IMR-90 (cell line): ENCODE results near the gene NRP2. TPM values are rescaled to one million over a fixed set of nuclear protein-coding genes. Genes with fewer than 3 reads are reported as not detected.

ENCODE experiments used
- ATAC-seq: fragments of 200-7000 bp; cut with Tn5 transposase; 2 replicates; pipeline ENCODE4 v1.9.1; 2020; ENCODE audit warnings: low read depth, mild to moderate bottlenecking, moderate library complexity
- BruUV-seq: library from RNA; stranded (reverse); fragments of 400-500 nt; replicated peaks from 2 replicates; lab custom pipeline; 2021; lab: Mats Ljungman, UMichigan
- CTCF ChIA-PET: fragments of 300-600 bp; formaldehyde crosslinking; extraction: SDS; loops from one replicate; lab custom pipeline; 2021; ENCODE audit warnings: antibody characterized with exemption; lab: Yijun Ruan, JAX
- POLR2A ChIA-PET: fragments of 300-600 bp; sonication (Branson Sonifier 250); formaldehyde crosslinking; loops from one replicate; lab custom pipeline; 2022; ENCODE audit warnings: antibody characterized with exemption; ENCODE audit not compliant: unreplicated experiment; lab: Charles Lee
- DNase-seq: peaks from one replicate; pipeline ENCODE4 v3.0.0; 2013
- H2AFZ ChIP-seq: replicated peaks from 2 replicates; pipeline ENCODE3; 2013; ENCODE audit warnings: low read length, mild to moderate bottlenecking; ENCODE audit not compliant: poor library complexity
- H2AK5ac ChIP-seq: 2 replicates; pipeline ENCODE4 v1.6.1; 2013; ENCODE audit warnings: low read depth, low read length, inconsistent platforms
- H2AK9ac ChIP-seq: replicated peaks from 2 replicates; pipeline ENCODE3; 2013; ENCODE audit warnings: mild to moderate bottlenecking, low read depth, low read length, moderate library complexity; ENCODE audit not compliant: poor library complexity
- H2BK120ac ChIP-seq: 2 replicates; pipeline ENCODE4 v1.6.1; 2013; ENCODE audit warnings: low read depth, low read length, inconsistent platforms
- H2BK15ac ChIP-seq: 3 replicates; pipeline ENCODE4 v1.6.1; 2013; ENCODE audit warnings: low read depth, low read length, inconsistent platforms
- H2BK20ac ChIP-seq: 2 replicates; pipeline ENCODE4 v1.6.1; 2013; ENCODE audit warnings: low read depth, mild to moderate bottlenecking, inconsistent platforms, low read length, moderate library complexity
- H2BK5ac ChIP-seq: 2 replicates; pipeline ENCODE4 v1.6.1; 2013; ENCODE audit warnings: mild to moderate bottlenecking, low read depth, low read length, inconsistent platforms; ENCODE audit not compliant: poor library complexity, severe bottlenecking
- H3K14ac ChIP-seq: replicated peaks from 2 replicates; pipeline ENCODE4 v1.6.1; 2013; ENCODE audit warnings: low read depth, low read length, inconsistent platforms
- H3K18ac ChIP-seq: 2 replicates; pipeline ENCODE4 v1.6.1; 2013; ENCODE audit warnings: low read depth, low read length, control low read depth
- H3K23ac ChIP-seq: 2 replicates; pipeline ENCODE4 v1.6.1; 2013; ENCODE audit warnings: low read depth, low read length, inconsistent platforms
- H3K27ac ChIP-seq: 2 replicates; pipeline ENCODE4 v1.5.1; 2013; ENCODE audit warnings: mild to moderate bottlenecking, control low read depth, low read length; ENCODE audit not compliant: insufficient read depth
- H3K27me3 ChIP-seq: 2 replicates; pipeline ENCODE4 v1.6.1; 2013; ENCODE audit warnings: low read length; ENCODE audit not compliant: control insufficient read depth, insufficient read depth
- H3K36me3 ChIP-seq: 2 replicates; pipeline ENCODE4 v1.6.1; 2013; ENCODE audit warnings: low read length, mixed read lengths; ENCODE audit not compliant: control insufficient read depth, insufficient read depth
- H3K4ac ChIP-seq: 2 replicates; pipeline ENCODE4 v1.6.1; 2013; ENCODE audit warnings: low read depth, low read length, inconsistent platforms
- H3K4me1 ChIP-seq: 2 replicates; pipeline ENCODE4 v1.6.1; 2013; ENCODE audit warnings: low read length, mixed read lengths; ENCODE audit not compliant: control insufficient read depth, insufficient read depth
- H3K4me2 ChIP-seq: 2 replicates; pipeline ENCODE4 v1.6.1; 2013; ENCODE audit warnings: low read depth, mild to moderate bottlenecking, control low read depth, low read length, moderate library complexity
- H3K4me3 ChIP-seq: 2 replicates; pipeline ENCODE4 v1.5.1; 2013; ENCODE audit warnings: low read depth, mild to moderate bottlenecking, control low read depth, low read length, moderate library complexity; ENCODE audit not compliant: insufficient read depth
- H3K56ac ChIP-seq: 2 replicates; pipeline ENCODE4 v1.6.1; 2013; ENCODE audit warnings: low read length, inconsistent platforms; ENCODE audit not compliant: insufficient read depth; ENCODE audit errors: extremely low read depth
- H3K79me1 ChIP-seq, 2 experiments: 2 replicates each; pipeline ENCODE4 v1.6.1; 2013; ENCODE audit warnings: low read length in 2 of 2, inconsistent platforms in 1 of 2, low read depth in 1 of 2
- H3K9ac ChIP-seq: 2 replicates; pipeline ENCODE4 v1.6.1; 2013; ENCODE audit warnings: low read depth, low read length, control low read depth
- H3K9me1 ChIP-seq: 2 replicates; pipeline ENCODE4 v1.6.1; 2013; ENCODE audit warnings: low read length, inconsistent platforms; ENCODE audit not compliant: insufficient read depth
- H3K9me3 ChIP-seq: 2 replicates; pipeline ENCODE4 v1.6.1; 2013; ENCODE audit warnings: low read length; ENCODE audit not compliant: control insufficient read depth, insufficient read depth
- H4K20me1 ChIP-seq: 2 replicates; pipeline ENCODE4 v1.6.1; 2013; ENCODE audit warnings: low read length, inconsistent platforms; ENCODE audit not compliant: insufficient read depth
- H4K5ac ChIP-seq: 2 replicates; pipeline ENCODE4 v1.6.1; 2013; ENCODE audit warnings: mild to moderate bottlenecking, low read depth, low read length, control low read depth
- H4K8ac ChIP-seq, 2 experiments: 2 replicates each; pipeline ENCODE4 v1.6.1; 2013; ENCODE audit warnings: low read depth in 2 of 2, low read length in 2 of 2, control low read depth in 1 of 2, inconsistent platforms in 1 of 2
- H4K91ac ChIP-seq: 2 replicates; pipeline ENCODE4 v1.6.1; 2013; ENCODE audit warnings: low read depth, low read length, inconsistent platforms; ENCODE audit not compliant: insufficient read depth
- CEBPB ChIP-seq: IDR thresholded peaks from 2 replicates; pipeline ENCODE4 v1.6.1; 2012; ENCODE audit warnings: low read depth, low read length, improper control_type of control experiment
- CHD1 ChIP-seq: IDR thresholded peaks from 2 replicates; pipeline ENCODE4 v1.6.1; 2012; ENCODE audit warnings: low read depth, low read length, improper control_type of control experiment
- FOS ChIP-seq: fragments of 150-350 bp; IDR thresholded peaks from 2 replicates; pipeline ENCODE4 v1.6.1; 2016; ENCODE audit warnings: low read depth, low read length
- MAZ ChIP-seq: IDR thresholded peaks from 2 replicates; pipeline ENCODE4 v1.6.1; 2012; ENCODE audit warnings: low read depth, mild to moderate bottlenecking, low read length, improper control_type of control experiment, moderate library complexity, borderline replicate concordance
- SMC3 ChIP-seq: fragments of 150-350 bp; IDR thresholded peaks from 2 replicates; pipeline ENCODE4 v1.6.1; 2016; ENCODE audit warnings: low read depth, mild to moderate bottlenecking, antibody characterized with exemption, low read length, moderate library complexity
- WGBS, 2 experiments: methylation state at CpG; one replicate each; pipeline versions ENCODE4 v1.1.5 to v1.1.7; 2013; ENCODE audit warnings: missing lambda C conversion rate in 2 of 2; ENCODE audit not compliant: insufficient read length in 1 of 2; ENCODE audit errors: extremely low coverage in 2 of 2; 5-methylcytosine and 5-hydroxymethylcytosine counted together
- dilution Hi-C: fragments of 300-500 bp; cut with HindIII; formaldehyde crosslinking; loops from one replicate; pipeline ENCODE4 v1.14.3; 2018; ENCODE audit warnings: low sequenced_read_pairs; ENCODE audit not compliant: unreplicated experiment
- in situ Hi-C: fragments of 300-500 bp; cut with MboI; formaldehyde crosslinking; loops from 3 replicates; pipeline ENCODE4 v1.14.3; 2019; ENCODE audit warnings: low sequenced_read_pairs, inconsistent platforms, mixed read lengths
- intact Hi-C: fragments of 100-400 bp; cut with micrococcal nuclease; formaldehyde crosslinking; loops from 2 replicates; pipeline ENCODE4 v1.10.0; 2022
- polyA plus RNA-seq, 3 experiments: library from polyadenylated mRNA; depleted of rRNA; stranded (reverse); fragments of >200 nt; gene quantifications; 2 replicates each; pipeline ENCODE4 v1.2.3, GENCODE V29; 2012; ENCODE audit warnings: low replicate concordance in 1 of 3
- total RNA-seq: library from RNA; depleted of rRNA; stranded (reverse); fragments of >200 nt; gene quantifications from 2 replicates; pipeline ENCODE4 v1.2.3, GENCODE V29; 2012

NRP2 gene
- total and polyA plus RNA-seq, 2 of the 4 experiments (the other 2 are of a cell fraction): 46.4 to 51.3 TPM

DNA sequence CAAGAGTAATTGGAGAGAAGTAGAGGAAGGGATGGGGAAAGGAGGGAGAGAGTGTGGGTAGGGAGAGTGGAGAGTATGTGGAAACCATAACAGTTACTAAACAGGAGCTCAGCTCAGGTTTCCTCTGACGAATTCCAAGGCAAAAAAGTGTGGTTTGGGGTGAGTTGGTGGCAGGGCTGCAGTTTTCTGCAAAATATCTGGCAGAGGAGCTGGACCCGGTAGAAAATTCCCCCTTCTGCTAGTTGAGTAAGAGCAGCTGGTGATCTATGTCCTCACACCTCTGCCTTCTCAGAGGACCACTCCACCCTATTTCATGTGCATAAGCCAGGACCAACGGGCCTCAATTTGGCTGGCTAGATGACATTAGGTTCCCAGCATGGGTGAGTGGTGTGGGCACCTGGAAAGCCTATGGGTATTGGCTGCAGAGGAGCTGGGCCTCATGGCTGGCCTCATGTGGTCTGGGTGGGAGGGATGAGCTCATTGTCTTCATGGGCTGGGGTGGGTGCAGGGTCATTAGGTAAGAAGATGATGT is 13.2 kb downstream of the NRP2 start:
- Histone ChIP-seq H3K27ac (peak overlapping the region; percentile 45), H3K9ac (0 out of 2 replicates have a peak overlapping the region, but pooled peaks have one; percentile 0), H2BK5ac (peak overlapping the region; percentile 82), H3K18ac (peak overlapping the region; percentile 3; the same call in 1 of the 2 replicates), H3K4ac (peak overlapping the region; percentile 70), H3K79me1 (peaks cover 36 to 61% of the 10 kb centered on the region in 2 experiments), H3K23ac (peak overlapping the region; percentile 55; the same call in 1 of the 2 replicates), H3K36me3 (peaks cover 13% of the 10 kb centered on the region), H2BK15ac (peak overlapping the region; percentile 79; the same call in 2 of the 3 replicates), H2BK20ac (peak overlapping the region; percentile 69; the same call in 1 of the 2 replicates), H4K91ac (peak overlapping the region; percentile 45), H3K4me2 (peak overlapping the region; percentile 16), H4K8ac (peak overlapping the region; percentile 36 to 39; a peak in 2 of 4 replicates), H2AK9ac (peak overlapping the region; percentile 11), H3K56ac (no peak overlapping the region), H2AK5ac (peak overlapping the region; percentile 87), H3K27me3 (no peaks in the 10 kb centered on the region), H3K4me3 (no peak overlapping the region), H4K5ac (peak overlapping the region; percentile 4; the same call in 1 of the 2 replicates), H4K20me1 (peaks cover 6% of the 10 kb centered on the region), H2AFZ (no peak overlapping the region), H3K14ac (peak overlapping the region; percentile 72), H3K9me3 (no peaks in the 10 kb centered on the region), H2BK120ac (peak overlapping the region; percentile 64), H3K9me1 (peaks cover 35% of the 10 kb centered on the region), H3K4me1 (peaks cover 51% of the 10 kb centered on the region)
- ATAC-seq (peak; percentile 87), DNase-seq (peak; percentile 94)
- dilution Hi-C loops: no loop called here
- CTCF ChIA-PET: no interaction called here
- intact Hi-C loops: no loop called here
- in situ Hi-C loops: loop anchor here (25.0 kb wide), 1 partner anchor 1158 kb away; the partner anchor contains the start of gene PARD3B
- TF ChIP-seq CEBPB (peak; percentile 82), MAZ (peak; percentile 49; the same call in 1 of the 2 replicates), FOS (0 out of 2 replicates have a peak, but pooled peaks have one; percentile 12), CHD1 (no peak), SMC3 (0 out of 2 replicates have a peak, but pooled peaks have one; percentile 10)
- no TSS peak for BruUV-seq
- WGBS, 2 experiments: 0% methylated on average over 1 of the region's 3 CpGs; no CpG with 5 or more reads in 1 of the 2 experiments
- POLR2A ChIA-PET: interaction anchor here (0.7 kb wide), 1 partner anchor 11 kb away, joined by 4 read pairs; no protein-coding TSS in a partner anchor
